Activated CD8-positive, alpha-beta memory T cell treated with anti-CD3 and anti-CD28 coated beads, Interleukin-2, amount 50 U/mL, for 1 hour (primary cell): ENCODE measurements around the gene TBX1.

Source experiments
- DNase-seq: peaks from one replicate; pipeline ENCODE4 v3.0.0-alpha.2; 2020; ENCODE audit errors: extremely low read depth

The TBX1 gene

DNA sequence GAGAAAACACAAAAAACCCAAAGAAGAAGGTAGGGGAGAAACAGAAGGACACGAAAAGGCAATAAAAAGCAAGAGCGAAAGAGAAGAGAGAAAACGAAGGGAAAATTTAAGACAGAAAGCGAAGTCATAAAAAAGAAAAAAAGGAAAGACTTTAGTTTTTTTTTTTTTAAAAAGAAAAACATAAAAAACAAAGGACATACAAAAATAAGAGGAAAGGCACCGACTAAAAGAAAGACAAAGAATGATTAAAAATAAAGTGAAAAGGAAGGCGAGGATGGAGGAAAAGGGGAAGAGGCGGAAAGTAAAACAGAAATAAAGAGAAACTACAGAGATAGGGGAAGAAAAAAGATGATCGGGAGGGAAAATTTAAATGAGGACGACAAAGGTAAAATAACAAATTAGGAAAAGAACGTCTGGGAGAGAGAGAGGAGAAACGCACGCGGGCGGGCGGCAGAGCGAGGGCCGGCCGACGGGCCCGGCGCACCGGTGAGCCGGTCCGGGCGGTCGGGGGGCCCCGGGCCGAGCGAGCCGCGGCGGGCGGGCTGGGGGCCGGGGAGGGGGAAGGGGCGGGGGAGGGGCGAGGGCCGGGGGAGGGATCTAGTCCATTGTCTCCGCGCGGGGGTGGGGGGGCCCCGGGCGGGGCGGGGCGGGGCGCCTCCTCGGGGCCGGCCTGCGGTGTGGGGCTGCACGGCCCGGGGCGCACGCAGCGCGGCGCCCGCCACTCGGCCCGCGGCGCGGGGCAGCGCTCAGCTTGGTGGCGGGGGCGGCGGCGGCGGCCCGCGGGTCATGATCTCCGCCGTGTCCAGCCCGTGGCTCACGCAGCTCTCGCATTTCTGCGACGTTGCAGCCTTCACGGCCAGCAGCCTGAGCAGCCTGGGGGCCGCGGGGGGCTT lies at the start of gene TBX1:
TBX1 (plus strand) TSS at position 721 of the 893 bp plus-strand sequence; CDS start at position 787, 66 bp downstream.
- DNase-seq, result no peak

DNA sequence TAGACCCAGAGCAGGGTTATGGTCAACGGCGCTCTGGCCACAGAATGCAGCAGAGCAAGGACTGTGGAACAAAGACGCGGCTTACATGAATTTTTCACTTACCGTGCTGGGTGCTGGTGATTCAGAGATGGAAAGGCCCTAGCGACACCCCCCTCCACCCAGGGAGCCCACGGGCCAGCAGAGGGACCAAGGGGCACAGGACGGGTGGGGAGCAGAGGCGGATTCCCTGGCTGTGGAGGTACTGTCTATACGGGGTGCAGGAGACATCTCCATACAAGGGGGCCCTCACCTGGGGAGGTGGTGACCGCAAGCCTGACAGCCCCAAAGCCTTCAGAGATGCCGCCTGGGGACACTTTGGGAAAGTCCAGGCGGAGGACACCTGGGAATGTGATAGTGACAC lies 47.3 kb upstream of the TBX1 start:
- DNase-seq, result no peak

DNA sequence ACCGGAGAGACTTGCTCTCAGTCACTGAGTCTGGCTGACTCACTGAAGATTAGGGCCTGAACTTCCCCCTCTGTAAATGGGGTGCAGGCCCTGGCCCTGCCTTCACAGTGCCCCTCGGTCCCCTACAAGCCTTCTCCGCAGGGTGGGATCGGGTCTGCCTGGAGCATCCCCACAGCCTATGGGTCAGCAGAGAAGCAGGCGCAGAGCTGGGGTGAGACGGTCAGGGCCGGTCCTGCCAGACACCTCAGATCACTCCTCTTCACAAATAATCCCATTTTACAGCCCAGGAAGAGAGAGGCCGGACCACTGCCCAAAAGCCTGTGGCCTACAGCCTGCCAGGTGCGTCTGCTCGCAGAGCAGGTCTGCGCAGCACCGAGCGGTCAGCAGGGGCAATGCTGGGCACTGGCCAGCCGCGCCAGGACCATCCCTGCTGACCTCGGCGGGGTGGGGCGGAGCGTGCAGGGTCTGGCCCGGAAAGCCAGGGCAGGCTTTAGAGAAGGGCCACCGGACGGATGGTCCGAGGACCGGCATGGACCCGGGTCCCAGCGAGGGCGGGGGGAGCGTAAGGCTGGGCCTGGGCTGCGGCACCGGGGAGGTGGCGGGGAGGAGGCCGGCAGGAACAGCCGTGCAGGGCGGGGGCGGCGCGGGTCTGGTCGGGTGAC lies 46.8 kb upstream of the TBX1 start:
- no peak for DNase-seq

DNA sequence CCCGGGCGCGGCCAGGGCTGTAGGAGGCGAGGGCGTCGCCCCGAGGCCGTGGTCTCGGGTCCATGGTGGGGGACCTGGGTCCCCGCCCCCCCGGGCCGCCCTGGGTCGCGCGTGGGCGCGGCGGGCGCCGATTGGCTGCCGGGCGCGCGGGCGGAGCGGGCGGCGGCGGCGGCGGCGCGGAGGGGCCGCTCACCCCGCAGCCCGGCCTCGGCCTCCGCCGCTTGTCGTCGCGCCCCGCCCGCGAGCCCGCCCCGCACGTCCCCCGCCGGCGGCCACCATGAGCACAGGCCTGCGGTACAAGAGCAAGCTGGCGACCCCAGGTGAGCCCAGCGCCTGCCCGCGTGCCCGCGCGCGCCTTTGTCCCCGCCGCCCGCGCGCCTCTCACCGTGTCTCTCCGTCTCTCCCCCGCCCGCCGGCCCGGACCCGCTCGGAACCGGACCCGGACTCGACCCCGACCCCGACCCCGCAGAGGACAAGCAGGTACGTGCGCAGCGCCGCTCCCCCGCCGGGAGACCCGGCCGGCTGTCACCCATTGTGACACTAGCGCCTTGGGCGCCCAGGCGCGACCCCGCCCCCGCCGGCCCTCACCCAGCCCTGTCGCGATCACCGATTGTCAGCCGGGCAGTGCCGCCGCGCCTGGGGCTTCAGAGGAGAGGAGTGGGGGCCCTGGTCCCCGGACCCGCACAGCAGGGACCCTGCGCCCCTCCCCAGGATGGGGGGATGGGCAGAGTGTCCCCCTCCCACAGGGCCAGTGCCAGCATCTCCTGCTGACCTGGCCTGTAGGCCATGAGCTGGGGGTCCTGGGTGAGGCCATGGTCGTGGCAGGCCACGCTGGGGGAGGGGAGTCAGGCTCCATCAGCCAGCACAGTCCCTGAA lies 46.0 kb upstream of the TBX1 start, which contains the start of gene SEPTIN5:
SEPTIN5 (plus strand) TSS at position 192 of the 876 bp plus-strand sequence; CDS start at position 278, 86 bp downstream.
- no peak for DNase-seq

DNA sequence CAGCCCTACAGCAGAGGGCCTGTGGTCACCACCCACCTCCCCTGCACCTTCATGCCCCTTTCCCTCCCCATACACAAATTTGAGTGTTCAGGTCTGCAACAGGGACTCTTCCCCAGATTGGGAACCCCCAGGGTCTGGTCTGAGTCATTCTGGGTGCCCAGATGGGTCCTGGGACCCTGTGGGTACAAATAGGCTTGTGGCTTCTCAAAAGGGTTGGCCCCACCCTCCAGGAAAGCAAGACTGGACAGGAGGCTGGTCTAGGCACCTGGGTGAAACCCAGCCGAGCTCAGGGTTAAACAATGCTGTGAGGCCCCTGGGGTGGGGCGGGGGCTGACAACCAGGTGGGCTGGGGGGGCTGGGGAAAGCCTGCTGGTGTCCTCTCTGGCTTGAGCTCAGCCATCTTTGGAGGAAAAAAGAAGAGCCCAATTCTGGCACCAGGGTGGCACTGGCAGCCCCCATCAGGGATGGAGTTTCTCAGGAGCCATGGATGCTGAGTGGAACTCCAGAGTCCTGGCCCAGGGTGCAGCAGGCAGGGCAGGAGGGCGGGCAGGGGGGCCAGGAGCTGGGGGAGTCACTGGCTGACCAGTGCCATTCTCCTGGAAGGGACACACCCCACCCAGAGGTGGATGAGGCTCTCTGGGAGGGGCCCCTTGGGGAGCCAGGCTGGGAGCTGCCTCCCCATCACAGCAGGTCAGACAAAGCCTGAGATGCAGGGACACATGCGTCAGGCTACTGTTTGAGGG lies 45.2 kb upstream of the TBX1 start:
- no peak for DNase-seq

DNA sequence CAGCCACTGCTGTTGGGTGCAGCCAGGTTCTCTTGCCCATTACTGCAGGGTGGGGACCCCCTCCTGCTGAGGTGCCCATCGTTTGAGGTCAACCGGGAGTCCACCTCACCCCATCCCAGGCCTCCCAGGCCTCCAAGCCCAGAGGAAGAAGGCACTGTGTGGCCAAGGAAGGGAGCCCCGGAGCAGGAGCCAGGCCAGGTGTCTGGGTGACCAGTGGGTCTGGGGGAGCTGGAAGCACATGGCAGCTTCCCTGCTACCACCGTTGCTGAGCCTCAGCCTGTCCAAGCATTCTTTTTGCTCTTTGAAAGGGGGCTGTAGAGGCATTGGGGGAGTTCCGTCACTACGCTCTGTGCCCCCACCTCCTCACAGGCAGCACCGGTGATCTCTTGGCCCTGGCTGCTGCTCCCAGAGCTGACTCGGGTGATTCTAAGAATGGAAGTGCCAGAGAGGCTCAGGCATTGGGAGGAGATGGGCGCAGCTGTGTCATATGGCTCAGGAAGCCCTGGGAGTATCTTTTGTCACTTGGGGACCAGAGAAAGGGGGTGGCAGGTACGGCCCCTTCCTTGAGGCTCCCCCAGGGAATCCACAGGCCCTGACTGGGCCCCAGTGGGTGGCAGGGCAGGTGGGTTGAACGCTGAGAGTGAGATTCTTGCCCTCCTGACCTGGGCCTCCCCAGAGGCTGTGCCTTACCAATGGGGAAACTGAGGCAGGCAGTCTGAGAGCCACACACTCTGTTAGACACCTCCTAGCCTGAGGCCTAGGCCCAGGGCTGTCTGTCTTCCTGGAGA lies 44.3 kb upstream of the TBX1 start:
- no peak for DNase-seq

- DNase-seq, result no peak
Observed at GRCh38 chr22:19716829-19717105, 43.8 kb upstream of the TBX1 start.

DNA sequence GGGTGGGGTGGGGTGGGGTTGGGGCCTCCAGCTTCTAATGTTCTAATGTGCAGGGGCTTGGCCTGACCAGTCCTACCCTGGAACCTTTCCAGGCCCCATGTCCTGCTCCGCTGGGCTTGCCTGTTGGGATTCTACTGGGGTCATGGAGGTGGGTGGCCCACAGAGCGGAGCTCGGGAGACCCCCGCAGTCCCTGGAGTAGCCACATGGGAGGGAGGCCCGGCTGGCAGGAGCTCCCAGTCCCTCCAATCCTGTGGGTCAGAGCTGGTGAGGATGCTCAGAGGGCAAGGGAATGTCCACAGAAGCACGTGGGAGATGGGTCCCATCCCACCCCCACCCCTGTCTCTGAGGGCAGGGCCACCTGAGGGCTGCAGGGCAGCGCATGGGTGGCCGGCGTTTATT lies 43.4 kb upstream of the TBX1 start:
- DNase-seq, result no peak

DNA sequence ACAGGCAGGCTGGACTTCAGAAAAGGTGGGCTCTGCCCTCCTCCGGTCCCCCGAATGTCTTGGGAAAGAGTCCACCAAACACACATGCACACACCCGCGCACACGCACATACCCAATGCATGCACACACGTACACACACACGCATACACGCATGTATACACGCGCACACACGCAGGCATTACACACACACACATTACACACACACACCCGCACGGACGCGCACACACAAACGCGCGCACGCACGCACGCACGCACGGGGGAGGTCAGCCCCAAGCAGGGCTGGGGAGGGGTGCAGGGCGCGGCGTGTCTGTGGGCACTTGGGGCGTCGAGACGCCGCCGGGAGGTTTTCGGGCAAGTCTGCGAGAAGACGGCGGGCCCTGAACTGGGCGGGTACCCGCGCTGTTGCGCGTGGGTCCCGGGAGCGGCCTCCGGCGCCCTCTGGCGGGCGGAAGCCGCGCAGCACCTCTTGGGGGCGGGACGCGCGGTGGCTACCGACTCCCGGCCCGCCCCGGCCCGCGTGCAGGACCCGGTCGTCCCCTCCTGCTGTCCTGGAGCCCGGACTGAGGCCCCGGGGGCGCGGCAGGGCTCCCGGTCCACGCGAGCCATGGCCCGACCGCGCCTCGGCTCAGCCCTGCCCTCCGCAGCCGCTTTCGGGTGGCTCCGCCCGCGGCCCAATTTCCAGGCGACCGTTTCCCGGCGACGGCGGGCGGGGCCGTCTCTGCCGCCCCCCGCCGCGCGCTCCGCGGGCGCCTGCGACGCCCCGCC lies 42.7 kb upstream of the TBX1 start:
- DNase-seq, result peak; percentile 43

DNA sequence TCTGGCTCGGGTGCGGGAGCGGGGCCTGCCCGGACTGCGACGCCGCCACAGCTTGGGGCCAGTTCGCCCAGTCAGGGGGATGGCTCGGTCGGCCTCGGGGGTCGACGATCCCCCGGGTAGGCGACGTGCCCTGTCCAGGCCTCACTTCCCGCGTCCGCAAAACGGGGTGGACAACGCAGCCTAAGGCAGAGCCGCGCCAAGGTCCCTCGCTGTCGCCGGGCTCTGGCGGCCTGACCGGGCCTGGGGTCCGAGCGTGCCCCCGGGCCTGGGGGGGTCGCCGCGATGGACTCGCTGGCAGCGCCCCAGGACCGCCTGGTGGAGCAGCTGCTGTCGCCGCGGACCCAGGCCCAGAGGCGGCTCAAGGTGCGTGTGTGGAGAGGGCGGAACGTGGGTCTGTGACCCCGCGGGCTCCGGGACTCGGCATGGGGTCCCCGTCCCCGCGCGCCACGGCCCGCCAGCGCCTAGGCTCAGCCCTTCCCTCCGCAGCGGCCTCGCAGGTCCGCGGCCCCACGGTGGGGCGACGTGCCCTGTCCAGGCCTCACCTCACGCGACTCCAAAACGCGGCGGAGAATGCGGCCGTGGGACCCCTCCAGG lies 42.0 kb upstream of the TBX1 start:
- DNase-seq, result no peak

DNA sequence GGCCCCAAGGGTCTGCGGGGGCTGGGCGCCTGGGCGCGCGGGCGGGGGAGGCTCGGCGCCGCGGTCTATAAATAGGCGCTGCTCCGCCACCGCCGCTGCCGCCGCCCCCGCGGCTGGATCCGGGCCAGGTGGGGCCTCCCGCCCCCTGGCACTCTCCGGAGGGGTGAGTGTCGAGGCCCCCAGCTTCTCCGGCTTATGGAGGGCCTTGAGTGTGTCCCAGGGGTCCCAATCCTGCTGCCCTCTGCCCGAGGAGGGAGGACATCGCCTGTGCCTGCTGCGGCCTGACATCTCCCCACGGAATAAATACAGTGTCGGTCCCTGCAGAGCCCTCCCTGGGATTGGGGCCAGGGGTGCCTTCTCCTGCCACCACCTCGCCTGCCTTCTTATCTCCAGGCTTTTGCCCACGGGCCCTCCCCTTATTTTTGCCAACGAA lies 41.5 kb upstream of the TBX1 start:
- no peak for DNase-seq

DNA sequence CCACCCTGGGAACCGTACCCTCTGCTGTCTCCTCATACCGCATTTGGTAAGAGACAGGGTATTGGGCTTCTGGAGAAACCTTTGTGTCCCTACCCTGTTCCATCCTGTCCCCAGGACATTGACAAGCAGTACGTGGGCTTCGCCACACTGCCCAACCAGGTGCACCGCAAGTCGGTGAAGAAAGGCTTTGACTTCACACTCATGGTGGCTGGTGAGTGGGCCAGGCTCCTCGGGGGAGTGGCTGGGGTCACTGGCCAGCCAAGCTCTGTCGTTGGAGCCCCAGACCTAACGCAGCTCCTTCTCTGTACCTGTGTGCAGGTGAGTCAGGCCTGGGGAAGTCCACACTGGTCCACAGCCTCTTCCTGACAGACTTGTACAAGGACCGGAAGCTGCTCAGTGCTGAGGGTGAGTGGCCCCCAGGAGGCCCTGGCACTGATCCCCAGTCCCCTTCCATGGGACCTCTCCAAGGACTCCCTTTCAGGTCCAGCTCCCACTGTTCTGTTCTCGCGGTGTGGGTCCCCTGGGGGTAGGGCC lies 41.0 kb upstream of the TBX1 start:
- no peak for DNase-seq

DNA sequence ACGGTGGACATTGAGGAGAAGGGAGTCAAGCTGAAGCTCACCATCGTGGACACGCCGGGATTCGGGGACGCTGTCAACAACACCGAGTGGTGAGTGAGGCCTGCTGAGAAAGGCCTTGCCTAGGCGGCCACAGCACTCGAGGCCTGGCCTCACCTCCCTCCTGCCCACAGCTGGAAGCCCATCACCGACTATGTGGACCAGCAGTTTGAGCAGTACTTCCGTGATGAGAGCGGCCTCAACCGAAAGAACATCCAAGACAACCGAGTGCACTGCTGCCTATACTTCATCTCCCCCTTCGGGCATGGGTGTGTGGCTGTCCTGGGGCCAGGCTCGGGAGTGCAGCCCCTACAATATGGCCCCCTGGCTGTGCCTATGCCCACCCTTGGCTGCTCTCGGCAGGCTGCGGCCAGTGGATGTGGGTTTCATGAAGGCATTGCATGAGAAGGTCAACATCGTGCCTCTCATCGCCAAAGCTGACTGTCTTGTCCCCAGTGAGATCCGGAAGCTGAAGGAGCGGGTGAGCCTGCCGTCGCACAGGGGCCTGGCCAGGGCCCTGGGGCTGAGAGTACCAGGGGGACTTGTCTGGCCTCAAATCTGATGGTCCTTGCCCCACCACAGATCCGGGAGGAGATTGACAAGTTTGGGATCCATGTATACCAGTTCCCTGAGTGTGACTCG lies 40.3 kb upstream of the TBX1 start:
- no peak for DNase-seq

GRCh38 chr22:19720999-19721329 lies 39.6 kb upstream of the TBX1 start:
- no peak for DNase-seq

DNA sequence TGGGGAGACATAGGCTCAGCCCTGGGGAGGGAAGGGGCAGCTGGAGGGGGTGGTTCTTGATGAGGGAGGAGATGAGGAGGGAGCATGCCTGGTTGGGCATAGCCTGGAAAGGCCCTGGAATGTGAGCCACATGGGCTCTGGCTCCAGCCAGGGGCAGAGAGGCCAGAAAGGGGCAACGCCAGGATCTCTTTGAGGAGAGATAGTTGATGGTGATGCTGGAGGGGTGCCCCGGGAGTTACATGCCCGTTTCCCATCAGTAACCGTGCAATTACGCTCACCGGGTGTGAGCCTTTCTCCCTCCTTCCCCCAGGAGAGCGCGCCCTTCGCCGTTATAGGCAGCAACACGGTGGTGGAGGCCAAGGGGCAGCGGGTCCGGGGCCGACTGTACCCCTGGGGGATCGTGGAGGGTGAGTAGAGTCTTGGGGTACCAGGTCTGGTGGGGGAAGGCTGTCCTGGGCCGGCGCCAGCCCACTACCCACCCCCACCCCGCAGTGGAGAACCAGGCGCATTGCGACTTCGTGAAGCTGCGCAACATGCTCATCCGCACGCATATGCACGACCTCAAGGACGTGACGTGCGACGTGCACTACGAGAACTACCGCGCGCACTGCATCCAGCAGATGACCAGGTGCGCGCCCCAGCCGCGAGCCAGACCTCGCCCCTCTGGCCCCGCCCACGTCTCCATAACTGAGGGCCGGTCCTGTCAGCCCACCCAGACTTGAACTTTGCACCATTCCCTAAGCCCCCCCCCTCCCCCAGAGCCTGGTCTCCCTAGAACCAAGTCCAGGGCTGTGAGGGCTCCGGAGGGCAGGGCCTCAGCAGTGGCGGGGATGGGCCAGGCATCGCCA lies 39.0 kb upstream of the TBX1 start:
- DNase-seq, result no peak

DNA sequence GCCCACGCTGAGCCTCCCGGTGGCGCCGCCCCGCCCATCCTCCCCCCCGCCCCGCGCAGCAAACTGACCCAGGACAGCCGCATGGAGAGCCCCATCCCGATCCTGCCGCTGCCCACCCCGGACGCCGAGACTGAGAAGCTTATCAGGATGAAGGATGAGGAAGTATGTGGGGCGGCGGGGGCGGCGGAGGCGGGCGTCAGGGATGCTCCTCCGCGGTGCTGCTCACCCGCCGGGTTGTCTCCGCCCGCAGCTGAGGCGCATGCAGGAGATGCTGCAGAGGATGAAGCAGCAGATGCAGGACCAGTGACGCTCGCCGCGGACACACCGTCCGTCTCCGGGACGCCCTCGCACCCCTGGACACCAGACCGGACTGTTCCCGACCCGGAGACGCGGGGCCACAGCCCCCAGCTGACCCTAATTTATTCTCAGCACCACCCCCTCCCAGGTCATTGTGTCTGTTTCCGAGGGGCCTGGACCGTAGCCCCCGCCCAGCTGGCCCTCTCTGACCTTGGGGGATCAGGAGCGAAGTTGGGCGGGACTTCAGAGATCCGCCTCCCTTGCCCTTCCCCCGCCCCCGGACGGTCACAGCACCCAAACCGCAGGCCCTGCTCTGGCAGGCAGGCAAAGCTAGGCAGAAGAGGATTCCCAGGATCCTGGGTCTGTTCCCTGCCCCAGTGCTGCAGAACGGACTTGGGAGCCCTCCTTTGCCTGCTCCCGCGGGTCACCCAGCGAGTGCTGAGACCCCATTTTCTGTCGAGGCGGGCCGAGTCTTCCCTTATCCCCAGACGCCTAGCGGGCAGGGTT lies 38.2 kb upstream of the TBX1 start:
- DNase-seq, result no peak

- no peak for DNase-seq
Observed at GRCh38 chr22:19722982-19723231, 37.7 kb upstream of the TBX1 start.
